GM19328 (cell line): ENCODE results near the gene MB21D2.
"Not testable (repeated sequence)": the region's sequence is repeated elsewhere in the genome, so short reads cannot be mapped to it uniquely, and the experiment has no call there.

ENCODE experiments used
- ATAC-seq: cut with Tn5 transposase; IDR thresholded peaks from one replicate; pipeline ENCODE4 v1.9.1; 2021; ENCODE audit warnings: mild to moderate bottlenecking, moderate library complexity; ENCODE audit not compliant: unreplicated experiment

MB21D2 gene, protein sequence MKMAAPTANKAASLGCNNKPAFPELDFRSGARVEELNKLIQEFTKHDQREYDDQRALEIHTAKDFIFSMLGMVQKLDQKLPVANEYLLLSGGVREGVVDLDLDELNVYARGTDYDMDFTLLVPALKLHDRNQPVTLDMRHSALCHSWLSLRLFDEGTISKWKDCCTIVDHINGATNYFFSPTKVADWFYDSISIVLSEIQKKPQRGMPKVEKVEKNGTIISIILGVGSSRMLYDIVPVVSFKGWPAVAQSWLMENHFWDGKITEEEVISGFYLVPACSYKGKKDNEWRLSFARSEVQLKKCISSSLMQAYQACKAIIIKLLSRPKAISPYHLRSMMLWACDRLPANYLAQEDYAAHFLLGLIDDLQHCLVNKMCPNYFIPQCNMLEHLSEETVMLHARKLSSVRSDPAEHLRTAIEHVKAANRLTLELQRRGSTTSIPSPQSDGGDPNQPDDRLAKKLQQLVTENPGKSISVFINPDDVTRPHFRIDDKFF

DNA sequence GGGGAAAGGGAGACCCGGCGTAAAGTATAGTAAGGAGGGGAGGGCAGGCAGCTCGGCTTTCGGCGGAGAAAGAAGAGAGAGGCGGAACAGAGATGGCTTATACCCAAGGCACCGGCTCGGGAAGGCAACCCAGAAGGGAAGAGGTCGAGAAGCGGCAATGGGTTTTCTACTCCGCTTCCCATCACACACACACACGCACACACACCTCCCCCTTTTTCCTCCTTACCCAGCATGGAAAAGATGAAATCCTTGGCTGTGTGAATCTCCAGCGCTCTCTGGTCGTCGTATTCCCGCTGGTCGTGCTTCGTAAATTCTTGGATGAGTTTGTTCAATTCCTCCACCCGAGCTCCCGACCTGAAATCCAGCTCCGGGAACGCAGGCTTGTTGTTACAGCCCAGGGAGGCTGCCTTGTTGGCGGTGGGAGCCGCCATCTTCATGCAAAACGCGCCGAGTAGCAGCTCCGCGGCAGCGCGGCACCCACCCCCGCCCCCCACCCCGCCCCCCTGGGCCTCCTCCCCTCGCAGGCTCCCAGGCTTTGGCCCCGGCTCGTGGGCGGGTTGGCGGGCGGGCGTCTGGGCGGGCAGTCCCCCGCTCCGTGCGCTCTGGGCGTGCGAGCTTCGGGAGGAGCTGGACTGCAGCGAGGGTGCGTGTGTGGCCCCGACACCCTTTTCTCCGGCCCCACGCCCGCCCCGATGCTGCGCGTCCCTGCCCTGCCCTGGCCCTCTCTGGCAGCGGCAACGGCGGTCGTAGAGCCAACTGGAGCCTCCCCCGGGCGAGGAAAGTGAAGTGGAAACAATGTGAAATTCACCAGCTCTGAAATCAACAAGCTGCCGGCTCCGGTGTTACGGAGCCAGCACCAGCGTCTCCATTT lies at the start of gene MB21D2:
TSS of gene MB21D2 (minus strand) at position 453 of the 871 bp plus-strand sequence. CDS start at position 437, 16 bp downstream.
- peak; percentile 72 for ATAC-seq

DNA sequence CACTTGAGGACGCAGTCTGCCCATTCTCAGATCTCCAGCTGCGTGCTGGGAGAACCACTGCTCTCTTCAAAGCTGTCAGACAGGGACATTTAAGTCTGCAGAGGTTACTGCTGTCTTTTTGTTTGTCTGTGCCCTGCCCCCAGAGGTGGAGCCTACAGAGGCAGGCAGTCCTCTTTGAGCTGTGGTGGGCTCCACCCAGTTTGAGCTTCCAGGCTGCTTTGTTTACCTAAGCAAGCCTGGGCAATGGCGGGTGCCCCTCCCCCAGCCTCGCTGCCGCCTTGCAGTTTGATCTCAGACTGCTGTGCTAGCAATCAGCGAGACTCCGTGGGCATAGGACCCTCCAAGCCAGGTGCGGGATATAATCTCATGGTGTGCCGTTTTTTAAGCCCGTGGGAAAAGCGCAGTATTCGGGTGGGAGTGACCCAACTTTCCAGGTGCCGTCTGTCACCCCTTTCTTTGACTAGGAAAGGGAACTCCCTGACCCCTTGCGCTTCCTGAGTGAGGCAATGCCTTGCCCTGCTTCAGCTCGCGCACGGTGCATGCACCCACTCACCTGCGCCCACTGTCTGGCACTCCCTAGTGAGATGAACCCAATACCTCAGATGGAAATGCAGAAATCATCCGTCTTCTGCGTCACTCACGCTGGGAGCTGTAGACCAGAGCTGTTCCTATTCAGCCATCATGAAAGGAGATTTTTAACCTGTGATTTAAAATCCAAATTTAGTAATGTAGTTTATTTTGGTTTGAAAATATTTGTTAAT lies 47.5 kb upstream of the MB21D2 start:
- ATAC-seq: not testable (repeated sequence)

DNA sequence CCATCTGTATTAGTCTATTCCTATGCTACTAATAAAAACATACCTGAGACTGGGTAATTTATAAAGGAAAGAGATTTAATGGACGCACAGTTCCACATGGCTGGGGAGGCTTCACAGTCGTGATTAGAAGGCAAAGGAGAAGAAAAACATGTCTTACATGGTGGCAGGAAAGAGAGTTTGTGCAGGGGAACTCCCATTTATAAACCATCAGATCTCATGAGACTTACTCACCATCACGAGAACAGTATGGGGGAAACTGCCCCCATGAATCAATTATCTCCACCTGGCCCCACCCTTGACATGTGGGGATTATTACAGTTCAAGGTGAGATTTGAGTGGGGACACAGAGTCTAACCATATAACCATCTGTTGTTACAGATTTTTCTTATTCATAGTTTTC lies 42.1 kb upstream of the MB21D2 start:
- no peak for ATAC-seq

DNA sequence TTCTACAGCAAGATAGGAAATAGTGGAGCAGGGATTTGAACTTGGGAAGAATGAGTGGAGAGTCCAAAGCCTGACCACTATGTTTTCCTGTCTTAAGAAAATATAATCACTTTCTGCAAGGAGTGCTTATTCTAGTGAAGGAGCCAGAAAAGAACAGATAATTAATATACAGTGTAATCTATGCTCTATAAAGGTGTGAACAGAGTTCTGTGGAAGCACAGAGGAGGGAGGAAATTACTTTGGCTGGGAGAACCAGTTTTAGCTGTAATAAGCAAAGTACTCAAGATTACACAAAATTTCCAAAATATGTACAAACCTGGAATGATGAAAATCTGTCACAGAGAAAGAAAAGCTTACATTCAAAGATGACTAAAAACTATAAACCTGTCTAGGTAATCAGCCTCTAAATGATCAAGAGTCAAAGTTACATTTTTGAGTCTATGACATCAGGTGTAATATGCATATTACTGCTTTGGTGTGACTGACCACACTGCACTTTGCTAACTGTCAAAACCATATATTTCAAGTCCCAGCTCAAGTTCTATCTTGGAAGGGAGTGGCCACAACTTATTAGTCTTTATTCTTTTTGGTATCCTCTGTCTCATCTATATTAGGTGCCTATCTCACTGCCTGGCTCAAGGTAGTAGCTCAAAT lies 40.7 kb upstream of the MB21D2 start:
- ATAC-seq: no peak

DNA sequence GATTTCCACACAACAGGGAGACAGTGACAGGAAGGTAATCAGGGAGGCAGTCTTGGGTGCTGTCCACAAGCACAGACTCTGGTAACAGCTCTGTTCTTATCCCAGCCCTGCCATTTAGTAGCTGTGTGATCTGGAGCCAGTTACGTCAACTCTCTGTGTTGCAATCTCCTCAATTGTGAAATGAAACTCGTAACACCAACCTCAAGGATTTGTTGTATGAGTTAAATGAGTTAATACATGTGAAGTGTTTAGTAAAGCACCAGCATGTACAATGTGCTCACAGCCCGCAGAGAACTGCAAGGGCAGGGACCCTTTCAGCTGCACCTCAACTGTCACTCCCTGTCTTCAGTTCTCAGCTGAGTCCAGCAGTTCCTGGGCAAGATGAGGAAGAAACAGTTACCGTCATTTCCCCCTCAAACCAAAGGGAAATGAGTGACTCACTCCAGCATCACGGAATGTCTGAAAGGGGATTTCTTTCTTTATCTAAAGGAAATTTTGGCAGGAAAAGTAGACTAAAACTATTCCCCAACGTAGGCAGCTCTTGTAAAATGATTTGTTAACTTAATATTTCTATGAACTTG lies 39.9 kb upstream of the MB21D2 start:
- no peak for ATAC-seq

DNA sequence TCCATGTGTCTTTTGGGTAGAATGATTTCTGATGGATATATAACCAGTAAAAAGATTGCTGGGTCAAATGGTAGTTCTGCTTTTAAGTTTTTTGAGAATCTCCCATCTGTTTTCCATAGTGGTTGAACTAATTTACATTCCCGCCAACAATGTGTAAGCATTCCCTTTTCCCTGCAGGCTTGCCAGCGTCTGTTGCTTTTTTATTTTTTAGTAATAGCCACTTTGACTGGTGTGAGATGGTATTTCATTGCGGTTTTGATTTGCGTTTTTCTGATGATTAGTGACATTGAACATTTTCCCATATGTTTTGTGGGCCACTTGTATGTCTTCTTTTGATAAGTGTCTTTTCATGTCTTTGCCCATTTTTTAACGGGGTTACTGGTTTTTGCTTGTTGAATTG lies 36.3 kb upstream of the MB21D2 start:
- ATAC-seq: no peak

DNA sequence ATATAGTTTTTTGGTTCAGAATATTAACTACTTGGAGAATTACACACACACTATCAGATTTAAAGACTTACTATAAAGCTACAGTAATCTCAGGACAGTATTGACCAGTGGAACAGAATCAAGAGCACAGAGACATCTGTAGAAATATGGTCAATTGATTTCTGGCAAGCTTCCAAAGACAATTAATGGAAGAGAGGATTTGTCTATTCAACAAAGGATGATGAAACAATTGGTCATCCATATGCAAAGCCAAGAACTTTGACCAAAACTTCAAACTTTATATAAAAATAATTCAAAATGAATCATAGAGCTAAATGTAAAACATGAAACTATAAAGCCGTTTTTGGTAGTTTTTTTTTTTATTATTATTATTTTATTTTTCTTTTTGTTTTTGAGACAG lies 29.8 kb upstream of the MB21D2 start:
- ATAC-seq: no peak

DNA sequence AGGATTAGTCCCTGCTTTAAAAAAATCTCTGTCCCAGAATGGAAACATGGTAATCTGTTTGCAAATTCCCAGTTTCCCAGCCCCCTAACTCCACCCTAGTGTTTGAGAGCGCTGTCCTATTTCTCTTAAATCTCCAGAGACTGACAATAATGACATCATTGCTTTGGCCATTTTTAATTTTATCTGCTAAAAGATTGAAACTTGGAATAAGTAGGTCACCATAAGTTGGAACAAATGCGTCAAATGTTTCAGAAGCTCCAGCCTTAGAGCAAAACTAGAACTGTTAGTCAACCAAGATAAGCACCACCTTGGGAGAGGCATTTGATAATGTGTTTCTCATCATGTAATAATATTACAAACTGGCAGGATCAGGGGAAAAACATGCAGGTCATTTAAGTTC lies 25.7 kb upstream of the MB21D2 start:
- ATAC-seq: no peak

DNA sequence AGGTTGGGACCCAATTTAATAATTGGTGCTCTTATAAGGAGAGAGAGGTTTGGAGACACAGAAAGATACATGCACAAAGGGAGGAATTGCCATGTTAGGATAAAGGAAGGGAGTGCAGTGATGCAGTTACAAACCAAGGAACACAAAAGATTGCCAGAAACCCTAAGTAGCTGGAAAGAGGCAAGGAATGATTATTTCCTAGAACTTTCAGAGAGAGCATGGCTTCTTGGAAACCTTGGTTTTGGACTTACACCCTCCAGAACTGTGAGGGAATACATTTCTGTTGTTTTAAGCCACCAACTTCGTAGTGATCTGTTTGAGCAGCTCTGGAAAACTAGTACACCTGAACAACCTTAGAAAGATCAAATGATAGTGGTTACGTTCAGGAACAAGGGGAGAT lies 25.0 kb upstream of the MB21D2 start:
- ATAC-seq: no peak

DNA sequence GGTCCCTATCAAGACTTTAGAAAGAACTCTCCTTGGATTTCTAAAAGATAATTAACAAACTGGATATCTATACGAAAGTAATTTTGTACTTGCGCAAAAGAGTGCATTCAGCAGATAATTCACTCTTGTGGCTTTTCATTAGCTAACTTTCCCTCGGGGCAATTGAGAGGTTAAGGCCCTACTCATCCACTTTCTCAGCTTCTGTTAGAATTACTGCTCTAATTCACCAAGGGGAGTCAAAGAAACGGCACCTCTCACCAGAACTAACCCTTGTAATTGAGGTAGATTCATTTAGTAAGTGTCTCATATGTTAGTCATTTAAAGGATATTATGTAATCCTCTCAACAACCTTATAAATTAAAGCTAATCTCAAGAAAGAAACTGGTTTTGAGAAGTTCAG lies 22.5 kb upstream of the MB21D2 start:
- ATAC-seq: no peak

DNA sequence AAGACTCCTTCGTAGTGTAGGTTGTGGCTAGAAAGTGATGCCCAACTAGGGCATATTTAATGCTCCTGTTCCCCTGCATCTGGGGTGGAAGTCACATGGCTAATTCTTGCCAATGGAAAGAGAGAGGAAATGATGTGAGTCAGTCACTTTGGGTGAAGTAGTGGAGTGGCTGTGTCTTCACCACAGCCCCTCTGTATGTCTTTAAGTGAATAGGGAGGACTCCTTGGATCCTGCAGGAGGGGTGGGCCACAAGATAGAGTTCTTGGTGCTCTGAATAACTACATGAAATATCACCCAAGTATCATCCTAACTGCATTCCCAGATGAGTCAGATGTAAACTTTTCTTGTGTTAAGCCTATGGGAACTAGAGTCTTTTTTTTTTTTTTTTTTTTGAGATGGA lies 17.8 kb upstream of the MB21D2 start:
- no peak for ATAC-seq

DNA sequence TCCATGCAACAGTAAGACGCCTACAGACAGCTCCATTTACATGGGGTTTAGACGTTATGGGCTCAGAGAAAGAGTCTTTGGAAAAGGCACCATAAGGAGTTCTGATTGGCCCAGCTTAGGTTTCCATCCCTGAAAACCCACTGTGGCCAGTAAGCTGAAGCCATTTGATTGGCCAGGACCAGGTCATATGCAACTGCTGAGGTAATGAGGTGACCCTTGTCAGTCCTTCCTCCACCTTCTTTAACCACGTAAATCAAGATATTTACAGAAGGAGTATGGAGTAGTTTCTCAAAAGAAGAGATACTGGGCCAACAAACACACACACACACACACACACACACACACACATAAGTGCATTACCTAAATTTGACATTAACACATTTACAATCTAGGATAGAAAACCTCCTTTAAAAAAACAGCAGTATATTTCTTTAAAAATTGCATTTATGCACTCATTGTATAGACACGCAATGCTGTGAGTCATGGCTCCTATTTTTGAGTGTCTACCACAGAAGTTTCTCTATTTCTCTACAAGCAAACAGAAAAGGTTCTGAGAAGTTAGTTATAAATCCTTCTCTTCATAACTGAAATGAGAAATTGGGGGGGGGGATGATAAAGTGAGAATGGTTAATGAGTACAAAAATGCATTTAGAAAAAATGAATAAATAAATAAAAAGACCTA lies 16.3 kb upstream of the MB21D2 start:
- no peak for ATAC-seq

DNA sequence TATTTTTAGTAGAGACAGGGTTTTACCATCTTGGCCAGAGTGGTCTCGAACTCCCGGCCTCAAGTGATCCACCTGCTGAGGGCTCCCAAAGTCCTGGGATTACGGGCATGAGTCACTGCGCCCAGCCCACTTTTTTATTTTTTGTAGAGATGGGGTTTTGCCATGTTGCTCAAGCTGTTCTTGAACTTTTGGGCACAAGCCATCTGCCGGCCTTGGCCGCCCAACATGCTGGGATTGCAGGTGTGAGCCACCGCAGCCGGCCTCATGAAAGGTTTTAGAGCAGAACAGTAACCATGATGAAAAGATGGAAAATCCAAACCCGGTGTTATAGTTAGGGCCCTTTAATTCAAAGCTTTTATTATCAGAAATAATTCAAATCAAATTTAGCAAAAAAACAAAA lies 15.6 kb upstream of the MB21D2 start:
- ATAC-seq: no peak

DNA sequence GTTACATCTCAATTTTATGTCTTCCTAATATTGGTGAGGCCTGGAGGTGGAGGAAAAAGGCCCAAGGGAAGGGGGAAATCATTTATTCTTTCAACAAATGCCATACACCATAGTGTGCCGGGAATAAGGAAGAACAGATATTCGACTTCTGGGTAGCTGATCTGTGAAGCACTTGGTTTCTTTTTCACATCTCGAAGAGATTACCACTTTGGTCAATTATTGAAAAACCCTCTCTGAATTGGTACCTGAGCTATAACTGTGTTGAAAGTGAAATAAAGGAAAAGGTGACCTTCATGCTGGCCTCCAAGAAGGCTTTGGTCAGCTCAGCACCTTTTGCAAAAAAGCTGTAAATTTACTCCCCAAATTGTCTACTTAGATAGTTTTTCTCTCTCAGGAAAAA lies 14.2 kb upstream of the MB21D2 start:
- no peak for ATAC-seq

DNA sequence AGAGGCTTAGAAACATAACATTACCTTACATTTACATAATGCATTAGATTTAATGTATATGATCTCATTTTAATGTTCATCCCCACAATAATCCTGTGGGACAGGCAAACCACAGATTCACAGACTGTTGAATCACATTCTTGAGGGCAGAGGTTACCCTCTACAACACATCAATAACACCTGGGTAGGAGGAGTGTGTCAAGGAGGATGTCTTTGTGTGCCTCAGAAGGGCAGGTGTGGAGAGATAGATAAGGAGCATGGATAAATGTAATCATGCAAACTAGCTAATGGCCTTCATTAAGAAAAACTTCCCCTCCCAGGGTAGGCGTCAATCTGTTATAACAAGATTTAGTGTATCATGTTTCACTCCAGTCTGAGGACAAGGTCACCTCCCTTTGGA lies 12.9 kb upstream of the MB21D2 start:
- no peak for ATAC-seq

DNA sequence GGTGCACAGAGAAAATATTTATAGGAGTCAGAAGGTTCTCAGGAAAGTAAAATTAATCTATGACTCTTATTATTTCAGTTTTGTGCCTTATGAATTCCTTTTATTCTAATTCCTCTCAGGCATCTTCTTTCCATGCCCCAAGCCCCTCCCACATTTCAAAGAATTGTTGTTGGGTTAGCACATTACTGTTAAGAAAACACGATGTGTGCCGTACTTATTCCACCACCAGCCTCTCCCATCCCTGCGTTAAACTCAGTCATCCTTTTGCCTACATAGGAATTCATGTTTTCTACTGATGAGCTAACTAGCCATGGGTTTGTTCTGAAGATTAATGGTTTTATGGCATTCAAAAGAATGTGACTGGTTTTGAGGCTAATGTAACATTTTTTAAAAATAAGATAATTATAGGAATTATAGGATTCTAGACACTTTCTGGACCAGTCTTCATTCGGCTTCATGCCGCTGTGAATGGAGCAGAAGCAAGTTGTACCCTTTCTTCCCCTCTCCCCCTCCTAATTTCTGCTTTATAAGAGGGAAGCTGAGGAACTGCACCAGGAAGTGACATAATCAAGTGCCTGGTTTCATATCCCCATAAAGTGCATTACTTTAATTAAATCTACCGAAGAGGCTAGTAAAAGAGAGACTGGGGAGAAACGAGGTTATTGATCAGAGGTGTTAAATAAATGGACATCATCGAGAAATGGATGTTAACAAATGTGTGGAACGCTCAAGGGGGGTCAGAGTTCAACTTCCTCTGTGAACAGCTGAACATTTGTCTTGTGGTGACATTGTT lies 12.3 kb upstream of the MB21D2 start:
- ATAC-seq: no peak

DNA sequence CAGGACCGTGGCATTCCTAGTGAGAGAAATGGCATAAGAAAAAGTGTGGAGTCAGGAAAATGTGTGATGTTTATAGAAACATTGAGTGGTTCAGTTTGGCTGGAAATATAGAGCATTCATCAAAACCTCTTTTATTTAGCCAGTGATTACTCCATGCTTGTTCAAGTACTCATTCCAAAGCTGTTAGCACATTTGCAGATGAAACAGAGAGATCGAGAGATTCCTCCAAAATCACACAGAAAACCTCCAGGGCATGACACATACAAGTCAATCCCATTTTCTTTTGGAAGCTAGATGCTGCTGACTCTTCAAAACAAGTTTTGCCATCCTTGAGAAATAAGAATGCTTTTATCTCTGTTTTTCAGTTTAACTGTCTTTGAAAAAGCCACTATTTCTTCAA lies 11.5 kb upstream of the MB21D2 start:
- no peak for ATAC-seq

DNA sequence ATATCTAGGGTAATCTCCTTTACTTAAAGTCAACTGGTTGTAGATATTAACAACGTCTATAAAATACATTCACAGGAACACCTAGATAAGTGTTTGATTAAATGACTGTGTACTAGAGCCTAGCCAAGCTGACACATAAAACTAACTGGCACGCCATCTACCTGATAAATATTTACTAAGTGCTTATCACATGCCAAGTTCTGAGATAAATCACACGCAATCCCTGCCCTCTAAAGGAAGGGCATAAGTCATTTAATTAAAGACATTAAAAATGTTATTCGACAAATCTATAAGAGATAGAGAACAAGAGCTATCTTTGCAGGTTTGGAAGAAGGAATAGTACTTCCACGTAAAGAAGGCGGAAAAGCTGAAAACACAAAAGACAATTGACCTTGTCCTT lies 11.1 kb upstream of the MB21D2 start:
- no peak for ATAC-seq

DNA sequence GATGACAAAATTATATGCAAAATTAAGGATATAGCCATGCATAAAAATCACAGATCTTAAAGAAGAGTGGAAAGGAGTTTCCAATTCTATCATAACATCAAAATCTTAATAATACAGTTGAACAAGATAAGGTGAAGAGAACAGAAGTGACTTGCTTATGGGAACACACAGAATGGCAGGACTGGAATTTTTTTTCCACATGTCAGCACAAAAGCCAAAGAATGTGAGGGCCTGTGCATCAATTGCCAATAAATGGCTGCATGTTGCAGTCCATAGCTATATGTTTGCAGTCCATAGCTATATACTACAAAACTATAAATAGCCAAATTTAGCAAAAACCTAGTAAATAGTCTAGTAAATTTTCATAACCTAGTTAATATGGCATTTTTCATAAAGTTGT lies 10.4 kb upstream of the MB21D2 start:
- ATAC-seq: no peak
